Stimulated activated CD4-positive, alpha-beta T cell treated with anti-CD3 and anti-CD28 coated beads, Interleukin-15, amount 100 ng/mL, for 1 hour (primary cell): Measurements from ENCODE around the gene DDX56.
"Not testable (repeated sequence)": the region's sequence is repeated elsewhere in the genome, so short reads cannot be mapped to it uniquely, and the experiment has no call there.

ENCODE experiments used
- DNase-seq, 2 donors: peaks; one replicate each; pipeline ENCODE4 v3.0.0-alpha.2; 2020; ENCODE audit warnings: low read depth in 1 of 2, low spot score in 1 of 2

Gene DDX56

GRCh38 chr7:44564606-44565005 is 9.1 kb downstream of the DDX56 start:
- no peak for DNase-seq

- DNase-seq, result no peak
These were observed 10.5 kb downstream of the DDX56 start for GRCh38 chr7:44563171-44563679.

- DNase-seq, result not testable (repeated sequence)
These were observed 11.1 kb downstream of the DDX56 start for GRCh38 chr7:44562622-44562962.

DNA sequence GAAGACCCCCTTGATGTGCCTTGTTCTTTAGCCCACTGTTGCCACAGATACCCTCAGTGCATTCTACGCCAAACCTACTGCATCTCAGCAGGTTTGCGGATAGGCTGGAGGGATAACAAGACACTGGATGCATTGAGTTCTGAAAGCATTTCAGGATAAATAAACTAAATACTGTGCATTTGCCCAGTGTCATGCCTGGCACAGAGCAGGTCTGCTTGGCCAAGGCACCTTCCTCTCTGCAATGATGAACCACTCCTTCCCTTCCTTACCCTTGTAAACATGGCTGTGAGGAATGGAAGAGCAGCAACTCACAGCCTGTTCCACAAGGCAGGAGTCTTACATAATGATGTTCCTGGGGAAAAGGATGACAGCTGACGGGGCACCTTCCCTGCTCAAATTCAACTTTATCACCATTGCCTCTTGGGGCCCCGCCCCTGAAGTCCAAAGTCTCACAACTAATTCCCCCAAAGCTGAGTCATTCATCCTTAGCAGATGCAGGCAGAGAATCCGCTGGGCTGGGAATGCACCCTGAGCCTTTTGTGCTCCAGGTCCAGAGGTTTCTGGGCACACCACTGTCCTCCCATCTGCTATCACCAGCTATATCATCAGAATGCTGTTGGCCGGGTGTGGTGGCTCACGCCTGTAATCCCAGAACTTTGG is 11.6 kb downstream of the DDX56 start:
- no peak for DNase-seq

- DNase-seq, result no peak
These were observed 12.2 kb downstream of the DDX56 start for GRCh38 chr7:44561481-44561880.

GRCh38 chr7:44559485-44559884 is 14.2 kb downstream of the DDX56 start:
- no peak for DNase-seq

DNA sequence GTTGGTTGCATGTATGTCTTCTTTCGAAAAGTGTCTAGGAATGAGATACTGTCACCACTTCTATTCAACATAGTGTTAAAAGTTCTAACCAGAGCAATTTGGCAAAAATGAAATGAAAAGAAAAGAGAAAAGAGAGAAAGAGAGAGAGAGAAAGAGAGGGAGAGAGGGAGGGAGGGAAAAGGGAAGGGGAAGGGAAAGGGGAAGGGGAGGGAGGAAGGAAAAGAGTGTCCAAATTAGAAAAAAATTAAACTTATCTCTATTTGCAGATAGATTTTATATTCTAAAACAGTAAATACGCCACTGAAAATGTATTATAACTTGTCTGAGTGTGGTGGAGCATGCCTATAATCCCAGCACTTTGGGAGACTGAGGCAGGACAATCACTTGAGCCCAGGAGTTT is 16.2 kb downstream of the DDX56 start:
- DNase-seq, result no peak

DNA sequence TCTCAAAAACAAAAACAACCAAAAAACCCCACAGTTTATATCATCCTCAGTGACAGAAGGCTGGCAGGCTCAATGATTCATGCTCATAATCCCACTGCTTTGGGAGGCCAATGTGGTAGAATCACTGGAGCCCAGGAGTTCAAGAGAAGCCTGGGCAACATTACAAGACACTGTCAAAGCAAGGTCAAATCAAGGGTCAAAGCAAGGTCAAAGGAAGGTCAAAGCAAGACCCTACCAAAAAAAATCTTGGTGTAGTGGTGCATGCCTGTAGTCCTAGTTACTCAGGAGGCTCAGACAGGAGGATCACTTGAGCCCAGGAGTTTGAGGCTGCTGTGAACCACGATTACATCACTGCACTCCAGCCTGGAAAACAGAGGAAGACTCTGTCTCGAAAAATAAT is 18.4 kb downstream of the DDX56 start:
- no peak for DNase-seq

DNA sequence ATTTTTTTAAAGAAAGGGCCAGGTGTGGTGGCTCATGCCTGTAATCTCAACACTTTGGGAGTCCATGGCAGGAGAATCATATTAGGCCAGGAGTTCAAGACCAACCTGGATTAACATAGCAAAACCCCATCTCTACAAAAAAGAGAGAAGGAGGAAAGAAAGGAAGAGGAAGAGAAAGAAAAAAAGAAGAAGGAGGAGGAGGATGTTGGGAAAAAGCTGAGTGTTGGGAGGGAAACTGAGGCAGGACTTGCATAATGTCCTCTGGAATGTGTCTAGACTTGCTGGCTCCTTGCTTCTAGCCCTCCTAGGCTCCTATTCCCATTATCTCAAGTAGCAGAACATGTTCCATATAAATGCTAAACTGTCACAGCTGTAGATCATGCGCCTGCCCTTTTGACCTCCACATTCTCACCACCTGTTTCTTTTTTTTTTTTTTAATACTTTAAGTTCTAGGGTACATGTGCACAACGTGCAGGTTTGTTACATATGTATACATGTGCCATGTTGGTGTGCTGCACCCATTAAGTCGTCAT is 21.2 kb downstream of the DDX56 start:
- not testable (repeated sequence) for DNase-seq

GRCh38 chr7:44549457-44549856 is 24.3 kb downstream of the DDX56 start:
- DNase-seq, result no peak

DNA sequence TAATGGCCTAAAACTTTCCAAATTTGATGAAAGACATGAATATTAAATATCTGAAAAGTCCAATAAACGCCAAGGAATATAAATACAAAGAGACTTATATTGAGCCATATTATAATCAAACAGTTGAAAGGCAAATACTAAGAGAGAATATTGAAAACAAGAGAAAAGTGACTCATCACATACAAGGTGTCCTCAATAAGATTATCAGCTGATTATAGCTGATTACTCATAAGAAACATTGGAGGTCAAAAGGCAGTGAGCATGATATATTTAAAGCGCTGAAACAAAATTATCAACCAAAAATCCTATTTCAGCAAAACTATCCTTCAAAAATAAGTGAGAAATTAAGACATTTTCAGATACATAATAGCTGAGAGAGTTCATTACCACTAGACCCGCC is 24.8 kb downstream of the DDX56 start:
- DNase-seq, result no peak

DNA sequence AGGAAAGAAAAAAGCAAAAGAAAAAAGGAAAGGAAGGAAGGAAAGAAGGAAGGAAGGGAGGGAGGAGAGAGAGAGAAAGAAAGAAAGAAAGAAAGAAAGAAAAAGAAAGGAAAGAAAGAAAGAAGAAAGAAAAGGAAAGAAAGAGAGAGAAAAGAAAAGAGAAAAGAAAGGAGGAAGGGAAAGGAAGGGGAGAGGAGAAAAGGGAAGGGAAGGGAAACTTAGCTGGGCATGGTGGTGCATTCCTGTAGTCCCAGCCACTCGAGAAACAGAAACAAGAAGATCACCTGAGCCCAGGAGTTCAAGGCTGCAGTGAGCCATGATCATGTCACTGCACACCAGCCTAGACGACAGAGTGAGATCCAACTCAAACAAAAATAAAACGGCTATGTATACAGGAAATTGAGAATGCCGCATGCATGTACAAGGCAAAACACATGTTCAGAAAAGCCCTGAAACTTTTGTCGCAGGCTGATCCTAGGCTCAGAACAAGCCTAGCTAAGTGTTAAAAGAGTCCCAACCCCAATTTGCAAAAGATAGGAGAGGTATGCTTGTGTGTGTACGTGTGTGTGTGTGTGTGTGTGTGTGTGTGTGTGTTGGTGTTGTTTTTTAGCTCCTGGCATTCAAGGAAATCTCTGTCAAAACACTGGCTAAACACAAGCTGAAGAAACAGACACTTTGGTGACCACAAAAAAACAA is 26.0 kb downstream of the DDX56 start:
- DNase-seq, result no peak

DNA sequence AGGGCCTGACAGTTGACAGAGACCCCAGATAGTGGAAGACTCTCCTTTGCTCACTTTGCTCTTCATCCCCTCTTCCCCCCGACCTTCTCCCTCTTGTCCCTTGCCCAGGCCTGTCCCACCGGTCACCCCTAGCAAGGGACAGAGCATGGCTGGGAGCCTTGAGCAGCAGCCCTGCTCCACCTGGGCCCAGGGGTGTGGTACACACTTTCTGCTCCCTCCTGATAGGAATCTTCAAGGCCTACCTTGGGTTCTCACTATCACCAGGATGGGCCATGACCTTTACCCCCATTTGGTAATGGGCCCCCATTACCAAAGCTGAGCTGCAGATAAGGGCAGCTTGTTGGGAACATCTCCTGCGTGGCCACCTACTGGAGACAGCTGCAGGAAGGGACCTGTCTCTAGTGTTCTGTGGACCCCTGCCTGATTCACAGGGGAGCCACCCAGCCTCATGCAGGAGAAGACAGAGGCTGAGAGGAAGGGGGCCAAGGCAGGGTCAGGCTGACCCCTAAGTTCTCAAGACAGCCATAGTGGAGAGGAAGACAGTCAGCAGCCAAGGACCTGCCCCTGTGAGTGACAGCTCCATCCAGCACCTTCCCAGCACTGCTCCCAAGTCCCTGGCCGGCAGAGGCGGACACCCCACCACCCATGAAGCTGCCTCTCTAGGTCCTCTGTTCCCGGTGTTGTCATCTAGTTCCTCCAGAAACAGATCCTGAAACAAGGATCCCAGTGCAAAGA is 31.7 kb downstream of the DDX56 start:
- no peak for DNase-seq

- no peak for DNase-seq
These were observed 32.5 kb downstream of the DDX56 start, which contains the start of gene NPC1L1 for GRCh38 chr7:44541028-44541869. TSS of gene NPC1L1 (minus strand) at chr7:44541330. CDS start at chr7:44541259, 71 bp downstream.

DNA sequence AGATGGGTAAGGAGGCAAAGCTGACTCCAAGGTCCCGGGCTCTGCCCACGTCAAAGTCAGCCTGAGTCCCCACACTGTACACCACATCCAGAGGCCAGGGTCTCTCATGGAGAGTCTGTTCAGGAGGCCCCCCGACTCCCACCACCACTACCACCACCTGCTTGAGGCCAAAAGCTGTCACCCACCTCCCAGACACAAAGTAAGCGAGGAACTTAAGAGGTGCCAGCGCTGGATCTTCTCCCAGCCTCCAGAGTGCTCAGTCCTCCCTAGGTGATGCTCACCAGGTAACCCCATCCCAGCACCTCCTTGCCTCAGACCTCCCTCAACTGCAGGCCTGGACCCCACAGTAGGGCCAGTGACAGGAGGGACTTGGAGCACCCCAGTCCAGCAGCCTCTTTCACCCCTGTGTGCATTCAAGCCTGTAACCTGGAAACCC is 33.1 kb downstream of the DDX56 start:
- DNase-seq, result no peak

DNA sequence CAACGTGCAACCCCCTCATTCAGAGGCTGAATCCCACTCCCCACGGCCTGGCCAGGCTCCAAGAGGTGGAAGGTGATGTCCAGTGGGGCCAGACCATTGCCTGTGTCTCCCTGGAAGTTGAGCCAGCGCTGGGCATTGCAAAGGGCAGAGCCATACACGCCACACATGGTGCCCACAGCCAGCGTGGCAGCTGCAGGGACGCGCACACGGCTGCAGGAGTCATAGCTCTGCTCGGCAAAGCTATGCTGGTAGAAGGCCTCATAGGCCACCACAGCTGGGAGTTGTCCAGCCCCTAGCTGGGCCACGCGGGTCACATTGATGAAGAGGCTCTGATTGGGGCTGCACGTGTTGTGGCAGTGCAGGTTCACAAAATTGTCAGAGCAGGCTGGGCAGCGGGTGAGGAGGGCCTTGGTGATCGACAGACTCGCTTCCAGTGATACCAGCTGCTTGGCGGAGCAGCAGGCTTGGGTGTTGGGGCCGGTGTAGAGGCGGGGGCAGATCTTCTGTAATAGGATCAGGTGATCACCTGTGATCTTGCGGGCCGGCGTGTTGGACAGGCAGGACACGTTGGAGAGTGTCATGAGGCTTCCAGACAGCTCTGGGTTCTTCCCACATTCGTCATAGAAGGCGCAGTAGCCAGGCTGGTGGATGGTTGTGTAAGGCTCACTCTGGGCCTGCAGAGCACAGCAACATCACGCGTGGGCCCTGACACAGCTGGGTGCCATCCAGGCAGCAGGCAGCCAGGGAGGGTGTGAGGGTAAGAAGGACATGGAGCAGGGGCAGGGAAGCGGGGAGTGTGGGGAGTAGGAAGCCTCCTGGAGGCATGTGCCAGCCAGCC is 33.8 kb downstream of the DDX56 start:
- no peak for DNase-seq

GRCh38 chr7:44538798-44539668 is 34.7 kb downstream of the DDX56 start:
- no peak for DNase-seq

- no peak for DNase-seq
These were observed 35.5 kb downstream of the DDX56 start for GRCh38 chr7:44538093-44538797.
